ENCODE data around the gene MAP6. TPM values are rescaled to one million over a fixed set of nuclear protein-coding genes. Genes with fewer than 3 reads are reported as not detected.
A peak's percentile ranks its signal among the peaks of the same experiment; 100 is the strongest.

Gene MAP6
- total RNA-seq, 1 experiment from 2014 or later: 0.10 TPM

GRCh38 chr11:75632450-75632849 is 36.4 kb downstream of the MAP6 start:
- DNase-seq (ENCODE audit: low read depth): no peak

- no peak for DNase-seq (ENCODE audit: low read depth)
Measured at GRCh38 chr11:75631086-75631730, 37.6 kb downstream of the MAP6 start.

- peak; percentile 29 for DNase-seq (ENCODE audit: low read depth)
Measured at GRCh38 chr11:75627906-75628668, 40.8 kb downstream of the MAP6 start.

- DNase-seq (ENCODE audit: low read depth): no peak
Measured at GRCh38 chr11:75626889-75627529, 41.8 kb downstream of the MAP6 start.

GRCh38 chr11:75625991-75626888 is 42.6 kb downstream of the MAP6 start:
- DNase-seq (ENCODE audit: low read depth): peak; percentile 86

DNA sequence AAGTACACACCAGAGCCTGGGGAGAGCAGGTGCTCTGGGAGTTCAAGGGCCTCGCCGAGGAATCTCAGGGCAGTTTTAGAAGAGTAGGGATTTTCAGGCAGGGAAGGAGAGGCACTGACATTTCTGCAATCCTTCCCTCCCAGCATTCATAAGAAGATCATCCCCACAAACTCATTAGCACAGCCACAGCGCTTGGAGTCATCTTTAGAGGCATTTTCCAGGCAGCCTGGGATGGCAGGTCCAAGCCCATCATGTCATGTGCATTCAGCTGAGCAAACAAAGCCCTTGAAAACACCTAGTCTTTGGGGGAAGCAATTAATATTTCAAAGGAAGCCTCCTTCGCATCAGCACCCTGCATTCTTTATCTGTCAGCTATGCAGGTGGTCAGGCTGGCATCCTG is 43.8 kb downstream of the MAP6 start:
- DNase-seq (ENCODE audit: low read depth): no peak

GRCh38 chr11:75616281-75616680 is 52.6 kb downstream of the MAP6 start:
- no peak for DNase-seq (ENCODE audit: low read depth)

DNA sequence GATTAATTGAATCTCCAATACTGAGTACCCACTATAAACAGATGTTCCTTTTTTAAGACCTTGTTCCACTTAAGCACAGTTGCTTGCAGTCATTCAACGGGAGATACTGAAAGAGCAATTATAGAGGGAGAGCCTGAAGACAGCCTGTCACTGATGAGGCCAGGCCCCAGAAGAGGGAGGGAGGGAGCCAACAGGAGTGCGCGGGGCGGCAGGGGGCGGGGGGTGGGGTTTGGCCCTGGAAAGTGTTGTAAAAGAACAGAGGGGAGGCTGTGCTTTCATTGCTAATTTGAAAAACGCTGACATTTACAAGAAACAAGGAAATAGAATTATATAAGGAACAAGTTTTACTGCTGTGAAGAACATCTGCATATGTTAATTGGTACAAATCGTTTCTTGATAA is 53.1 kb downstream of the MAP6 start:
- no peak for DNase-seq (ENCODE audit: low read depth)

DNA sequence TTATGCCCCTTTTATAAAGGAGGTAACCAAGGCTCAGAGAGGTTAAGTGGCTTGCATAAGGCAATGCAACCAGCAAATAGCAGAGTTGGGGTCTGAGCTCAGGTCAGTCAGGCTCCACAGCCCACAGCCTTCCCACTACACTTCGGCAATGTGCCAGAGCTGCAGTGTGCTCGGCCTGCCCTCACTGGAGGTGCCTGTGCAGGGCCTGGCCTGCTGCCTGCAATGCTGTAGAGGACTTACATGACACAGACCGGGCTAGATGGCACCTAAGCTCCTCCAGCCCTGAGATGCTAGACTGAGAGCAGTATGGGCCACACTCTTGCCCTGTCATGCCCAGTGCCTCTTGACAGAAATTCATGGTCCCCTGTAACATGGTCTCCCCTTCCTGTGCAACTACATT is 57.0 kb downstream of the MAP6 start:
- DNase-seq (ENCODE audit: low read depth): no peak

GRCh38 chr11:75606099-75606498 is 62.7 kb downstream of the MAP6 start:
- DNase-seq (ENCODE audit: low read depth): no peak

- peak; percentile 94 for DNase-seq (ENCODE audit: low read depth)
Measured at GRCh38 chr11:75603791-75604736, 64.8 kb downstream of the MAP6 start.

DNA sequence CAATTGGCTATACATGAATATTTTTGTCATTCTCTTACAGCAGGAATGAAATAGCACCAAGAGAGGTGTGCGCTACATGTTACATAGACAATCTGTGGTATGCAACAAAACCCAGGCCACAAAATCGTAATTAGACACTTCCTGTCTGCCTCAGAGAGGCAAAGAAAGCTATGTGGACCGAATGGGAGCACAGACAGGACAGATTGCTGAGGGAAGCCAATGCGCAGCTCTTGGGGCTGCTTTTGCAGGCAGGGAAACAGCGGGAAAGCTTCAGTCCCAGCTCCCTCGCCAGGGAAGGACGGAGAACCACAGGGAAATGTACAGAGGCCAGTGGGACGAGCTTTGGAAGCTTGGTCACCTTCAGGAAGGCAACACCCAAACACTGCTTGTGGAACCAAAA is 65.9 kb downstream of the MAP6 start:
- peak; percentile 68 for DNase-seq (ENCODE audit: low read depth)

GRCh38 chr11:75601494-75601893 is 67.3 kb downstream of the MAP6 start:
- DNase-seq (ENCODE audit: low read depth): no peak

GRCh38 chr11:75600356-75600755 is 68.5 kb downstream of the MAP6 start:
- DNase-seq (ENCODE audit: low read depth): no peak

- no peak for DNase-seq (ENCODE audit: low read depth)
Measured at GRCh38 chr11:75598900-75599299, 69.9 kb downstream of the MAP6 start.

GRCh38 chr11:75598264-75598663 is 70.6 kb downstream of the MAP6 start:
- DNase-seq (ENCODE audit: low read depth): no peak

GRCh38 chr11:75597636-75598035 is 71.2 kb downstream of the MAP6 start:
- DNase-seq (ENCODE audit: low read depth): peak; percentile 52

- no peak for DNase-seq (ENCODE audit: low read depth)
Measured at GRCh38 chr11:75596914-75597313, 71.9 kb downstream of the MAP6 start.

DNA sequence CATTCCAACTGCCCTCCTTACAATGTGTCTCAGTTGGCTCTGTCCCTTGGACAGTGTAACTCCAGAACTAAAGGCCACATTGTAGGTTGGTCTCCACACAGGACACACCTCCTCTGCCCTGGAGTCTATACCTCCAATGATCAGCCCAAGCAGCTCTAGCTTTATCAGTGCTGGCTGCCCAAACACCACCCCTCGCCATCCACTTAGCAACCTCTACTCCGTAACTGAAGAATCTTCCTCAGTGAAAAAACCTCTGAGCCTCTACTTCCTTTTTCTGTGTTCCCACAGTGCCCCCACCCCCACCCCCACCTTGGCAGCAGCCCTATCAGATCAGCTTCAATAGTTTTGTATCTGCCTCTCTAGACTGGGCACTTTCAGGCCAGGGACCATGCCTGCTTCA is 73.4 kb downstream of the MAP6 start:
- no peak for DNase-seq (ENCODE audit: low read depth)

GRCh38 chr11:75594211-75594610 is 74.6 kb downstream of the MAP6 start:
- no peak for DNase-seq (ENCODE audit: low read depth)

Measured in HT1080 (cell line).